Measurements from ENCODE around the gene PDE4B.

The PDE4B gene

GRCh38 chr1:66330722-66331141 is 538.0 kb downstream of the PDE4B start:
- Histone ChIP-seq H3K27me3 (ENCODE audit: control insufficient read depth, insufficient read depth, low read length) (no peaks in the 10 kb centered on the region), H3K9ac (ENCODE audit: low read depth, low read length) (no peak overlapping the region), H3K4me3 (ENCODE audit: low read length) (no peak overlapping the region), H3K36me3 (ENCODE audit: insufficient read depth, low read length) (no peaks in the 10 kb centered on the region), H3K9me3 (replicated peaks; ENCODE audit: low read length) (no peaks in the 10 kb centered on the region), H3K4me1 (ENCODE audit: control insufficient read depth, insufficient read depth, low read length) (peaks cover 34% of the 10 kb centered on the region), H3K4me2 (ENCODE audit: low read length) (peak overlapping the region; percentile 16)

- Histone ChIP-seq H3K4me2 (ENCODE audit: low read length) (peak overlapping the region; percentile 90), H3K4me1 (ENCODE audit: control insufficient read depth, insufficient read depth, low read length) (peaks cover 43% of the 10 kb centered on the region), H3K36me3 (ENCODE audit: insufficient read depth, low read length) (no peaks in the 10 kb centered on the region), H3K4me3 (ENCODE audit: low read length) (peak overlapping the region; percentile 71), H3K9ac (ENCODE audit: low read depth, low read length) (peak overlapping the region; percentile 78), H3K27me3 (ENCODE audit: control insufficient read depth, insufficient read depth, low read length) (no peaks in the 10 kb centered on the region), H3K9me3 (replicated peaks; ENCODE audit: low read length) (no peaks in the 10 kb centered on the region)
These were observed 539.2 kb downstream of the PDE4B start for GRCh38 chr1:66331658-66332547.

GRCh38 chr1:66332548-66332901 is 539.8 kb downstream of the PDE4B start:
- H3K4me3 ChIP-seq (ENCODE audit: low read length): peak overlapping the region; percentile 71
- peak overlapping the region; percentile 90 for H3K4me2 ChIP-seq (ENCODE audit: low read length)
- H3K9me3 ChIP-seq (replicated peaks; ENCODE audit: low read length): no peaks in the 10 kb centered on the region
- H3K4me1 ChIP-seq (ENCODE audit: control insufficient read depth, insufficient read depth, low read length): peaks cover 43% of the 10 kb centered on the region
- no peaks in the 10 kb centered on the region for H3K36me3 ChIP-seq (ENCODE audit: insufficient read depth, low read length)
- no peaks in the 10 kb centered on the region for H3K27me3 ChIP-seq (ENCODE audit: control insufficient read depth, insufficient read depth, low read length)
- peak overlapping the region; percentile 78 for H3K9ac ChIP-seq (ENCODE audit: low read depth, low read length)

- Histone ChIP-seq H3K9ac (ENCODE audit: low read depth, low read length) (peak overlapping the region; percentile 78), H3K27me3 (ENCODE audit: control insufficient read depth, insufficient read depth, low read length) (no peaks in the 10 kb centered on the region), H3K4me3 (ENCODE audit: low read length) (peak overlapping the region; percentile 71), H3K4me2 (ENCODE audit: low read length) (peak overlapping the region; percentile 90), H3K36me3 (ENCODE audit: insufficient read depth, low read length) (no peaks in the 10 kb centered on the region), H3K9me3 (replicated peaks; ENCODE audit: low read length) (no peaks in the 10 kb centered on the region), H3K4me1 (ENCODE audit: control insufficient read depth, insufficient read depth, low read length) (peaks cover 43% of the 10 kb centered on the region)
These were observed 540.9 kb downstream of the PDE4B start for GRCh38 chr1:66333466-66334199.

GRCh38 chr1:66334318-66334717 is 541.6 kb downstream of the PDE4B start:
- Histone ChIP-seq H3K4me1 (ENCODE audit: control insufficient read depth, insufficient read depth, low read length) (peaks cover 43% of the 10 kb centered on the region), H3K9me3 (replicated peaks; ENCODE audit: low read length) (no peaks in the 10 kb centered on the region), H3K4me3 (ENCODE audit: low read length) (peak overlapping the region; percentile 71), H3K27me3 (ENCODE audit: control insufficient read depth, insufficient read depth, low read length) (no peaks in the 10 kb centered on the region), H3K36me3 (ENCODE audit: insufficient read depth, low read length) (no peaks in the 10 kb centered on the region), H3K9ac (ENCODE audit: low read depth, low read length) (peak overlapping the region; percentile 78), H3K4me2 (ENCODE audit: low read length) (peak overlapping the region; percentile 90)

- Histone ChIP-seq H3K4me3 (ENCODE audit: low read length) (no peak overlapping the region), H3K9ac (ENCODE audit: low read depth, low read length) (peak overlapping the region; percentile 52), H3K27me3 (ENCODE audit: control insufficient read depth, insufficient read depth, low read length) (no peaks in the 10 kb centered on the region), H3K4me2 (ENCODE audit: low read length) (peak overlapping the region; percentile 72), H3K4me1 (ENCODE audit: control insufficient read depth, insufficient read depth, low read length) (peaks cover 43% of the 10 kb centered on the region), H3K36me3 (ENCODE audit: insufficient read depth, low read length) (no peaks in the 10 kb centered on the region), H3K9me3 (replicated peaks; ENCODE audit: low read length) (no peaks in the 10 kb centered on the region)
These were observed 542.4 kb downstream of the PDE4B start for GRCh38 chr1:66335125-66335524.

- Histone ChIP-seq H3K9ac (ENCODE audit: low read depth, low read length) (peak overlapping the region; percentile 52), H3K36me3 (ENCODE audit: insufficient read depth, low read length) (no peaks in the 10 kb centered on the region), H3K4me3 (ENCODE audit: low read length) (peak overlapping the region; percentile 48), H3K9me3 (replicated peaks; ENCODE audit: low read length) (no peaks in the 10 kb centered on the region), H3K4me2 (ENCODE audit: low read length) (peak overlapping the region; percentile 72), H3K27me3 (ENCODE audit: control insufficient read depth, insufficient read depth, low read length) (no peaks in the 10 kb centered on the region), H3K4me1 (ENCODE audit: control insufficient read depth, insufficient read depth, low read length) (peaks cover 35% of the 10 kb centered on the region)
These were observed 543.4 kb downstream of the PDE4B start for GRCh38 chr1:66335859-66336640.

GRCh38 chr1:66336641-66336990 is 543.9 kb downstream of the PDE4B start:
- H3K4me3 ChIP-seq (ENCODE audit: low read length): no peak overlapping the region
- H3K36me3 ChIP-seq (ENCODE audit: insufficient read depth, low read length): no peaks in the 10 kb centered on the region
- no peaks in the 10 kb centered on the region for H3K9me3 ChIP-seq (replicated peaks; ENCODE audit: low read length)
- no peaks in the 10 kb centered on the region for H3K27me3 ChIP-seq (ENCODE audit: control insufficient read depth, insufficient read depth, low read length)
- peak overlapping the region; percentile 72 for H3K4me2 ChIP-seq (ENCODE audit: low read length)
- peaks cover 32% of the 10 kb centered on the region for H3K4me1 ChIP-seq (ENCODE audit: control insufficient read depth, insufficient read depth, low read length)
- H3K9ac ChIP-seq (ENCODE audit: low read depth, low read length): no peak overlapping the region

GRCh38 chr1:66337249-66337648 is 544.6 kb downstream of the PDE4B start:
- no peak overlapping the region for H3K4me2 ChIP-seq (ENCODE audit: low read length)
- no peaks in the 10 kb centered on the region for H3K9me3 ChIP-seq (replicated peaks; ENCODE audit: low read length)
- no peak overlapping the region for H3K4me3 ChIP-seq (ENCODE audit: low read length)
- no peaks in the 10 kb centered on the region for H3K36me3 ChIP-seq (ENCODE audit: insufficient read depth, low read length)
- no peaks in the 10 kb centered on the region for H3K27me3 ChIP-seq (ENCODE audit: control insufficient read depth, insufficient read depth, low read length)
- H3K9ac ChIP-seq (ENCODE audit: low read depth, low read length): no peak overlapping the region
- peaks cover 29% of the 10 kb centered on the region for H3K4me1 ChIP-seq (ENCODE audit: control insufficient read depth, insufficient read depth, low read length)

- no peaks in the 10 kb centered on the region for H3K36me3 ChIP-seq (ENCODE audit: insufficient read depth, low read length)
These were observed 547.2 kb downstream of the PDE4B start for GRCh38 chr1:66339944-66340343.

GRCh38 chr1:66341446-66342089 is 548.9 kb downstream of the PDE4B start:
- peaks cover 26% of the 10 kb centered on the region for H3K4me1 ChIP-seq (ENCODE audit: control insufficient read depth, insufficient read depth, low read length)
- H3K4me3 ChIP-seq (ENCODE audit: low read length): no peak overlapping the region
- no peaks in the 10 kb centered on the region for H3K36me3 ChIP-seq (ENCODE audit: insufficient read depth, low read length)
- H3K27me3 ChIP-seq (ENCODE audit: control insufficient read depth, insufficient read depth, low read length): no peaks in the 10 kb centered on the region
- H3K9me3 ChIP-seq (replicated peaks; ENCODE audit: low read length): no peaks in the 10 kb centered on the region
- no peak overlapping the region for H3K9ac ChIP-seq (ENCODE audit: low read depth, low read length)
- H3K4me2 ChIP-seq (ENCODE audit: low read length): no peak overlapping the region

More at GRCh38 chr1:66339944-66340343, 547.2 kb downstream of the PDE4B start:
- H3K9me3 ChIP-seq (replicated peaks; ENCODE audit: low read length): no peaks in the 10 kb centered on the region
- H3K4me1 ChIP-seq (ENCODE audit: control insufficient read depth, insufficient read depth, low read length): peaks cover 30% of the 10 kb centered on the region
- no peaks in the 10 kb centered on the region for H3K27me3 ChIP-seq (ENCODE audit: control insufficient read depth, insufficient read depth, low read length)
- H3K9ac ChIP-seq (ENCODE audit: low read depth, low read length): no peak overlapping the region
- no peak overlapping the region for H3K4me2 ChIP-seq (ENCODE audit: low read length)
- H3K4me3 ChIP-seq (ENCODE audit: low read length): no peak overlapping the region
